SU-DHL-6 (cell line): ENCODE data around the gene DSTYK.

ENCODE experiments used
- H2AFZ ChIP-seq: fragments of 200-600 bp; sonication (generic); 2 replicates; pipeline ENCODE4 v1.6.1; 2014; ENCODE audit warnings: low read depth, mild to moderate bottlenecking, moderate library complexity, mixed read lengths, antibody characterized with exemption, low read length; ENCODE audit not compliant: severe bottlenecking
- H3F3A ChIP-seq: fragments of 200-600 bp; shearing (Covaris generic); 2 replicates; pipeline ENCODE4 v1.6.0; 2016; ENCODE audit warnings: antibody characterized with exemption, mild to moderate bottlenecking; ENCODE audit not compliant: insufficient read depth
- H3K27ac ChIP-seq: fragments of 200-600 bp; sonication (generic); 2 replicates; pipeline ENCODE4 v1.5.1; 2016; ENCODE audit warnings: low read depth, mild to moderate bottlenecking, low read length, moderate library complexity, mixed read lengths
- H3K27me3 ChIP-seq: fragments of 200-600 bp; sonication (generic), shearing (Covaris generic); 2 replicates; pipeline ENCODE4 v1.6.0; 2014; ENCODE audit warnings: mild to moderate bottlenecking, low read length
- H3K36me3 ChIP-seq: fragments of 200-600 bp; sonication (generic); 2 replicates; pipeline ENCODE4 v1.6.1; 2014; ENCODE audit warnings: mild to moderate bottlenecking, low read length, mixed read lengths
- H3K4me2 ChIP-seq: fragments of 300-600, 200-600 bp; shearing (Covaris generic), sonication (generic); 2 replicates; pipeline ENCODE4 v1.6.0; 2014; ENCODE audit warnings: low read length, low read depth, mild to moderate bottlenecking; ENCODE audit not compliant: poor library complexity, severe bottlenecking
- H3K4me3 ChIP-seq: fragments of 200-600 bp; sonication (generic); 2 replicates; pipeline ENCODE4 v1.5.1; 2014; ENCODE audit warnings: antibody characterized with exemption, low read length, mild to moderate bottlenecking, mixed read lengths; ENCODE audit not compliant: insufficient read depth, poor library complexity, severe bottlenecking
- H3K79me2 ChIP-seq: fragments of 200-600 bp; sonication (generic); 2 replicates; pipeline ENCODE4 v1.6.1; 2014; ENCODE audit warnings: mild to moderate bottlenecking, low read length, moderate library complexity; ENCODE audit not compliant: insufficient read depth
- H3K9ac ChIP-seq: fragments of 200-600 bp; sonication (generic); 2 replicates; pipeline ENCODE4 v1.7.0; 2014; ENCODE audit warnings: mild to moderate bottlenecking, low read length
- H3K9me2 ChIP-seq: fragments of 200-600 bp; sonication (generic); replicated peaks from 2 replicates; pipeline ENCODE4 v1.6.1; 2014; ENCODE audit warnings: low read length; ENCODE audit not compliant: insufficient read depth
- H3K9me3 ChIP-seq: fragments of 200-600 bp; sonication (generic); 2 replicates; pipeline ENCODE4 v1.6.1; 2014; ENCODE audit warnings: low read length, mixed read lengths; ENCODE audit not compliant: insufficient read depth
- H4K20me1 ChIP-seq: fragments of 200-600 bp; sonication (generic); 2 replicates; pipeline ENCODE4 v1.6.1; 2014; ENCODE audit warnings: low read depth, mild to moderate bottlenecking, antibody characterized with exemption, low read length, moderate library complexity, mixed read lengths
- CTCF ChIP-seq: fragments of 200-600 bp; sonication (generic); IDR thresholded peaks from one replicate; pipeline ENCODE4 v1.5.1; 2017; ENCODE audit warnings: antibody characterized with exemption, mild to moderate bottlenecking, low read length, moderate library complexity; ENCODE audit not compliant: insufficient read depth, poor library complexity, severe bottlenecking
- EZH2phosphoT487 ChIP-seq: fragments of 200-600 bp; sonication (generic), shearing (Covaris generic); conservative IDR thresholded peaks from 2 replicates; pipeline ENCODE4 v1.6.1; 2018; ENCODE audit warnings: mild to moderate bottlenecking, antibody characterized with exemption, low read length, moderate library complexity, mixed read lengths

The DSTYK gene

GRCh38 chr1:205129447-205130029, 82.0 kb downstream of the DSTYK start:
- Histone ChIP-seq H3K27ac (no peak overlapping the region), H3K9me2 (no peaks in the 10 kb centered on the region), H4K20me1 (no peaks in the 10 kb centered on the region), H3K36me3 (no peaks in the 10 kb centered on the region), H3K9ac (no peak overlapping the region), H3F3A (0 out of 2 replicates have a peak, but pooled peaks cover 6% of the 10 kb centered on the region), H3K4me2 (no peak overlapping the region), H3K27me3 (no peaks in the 10 kb centered on the region), H2AFZ (no peak overlapping the region), H3K4me3 (no peak overlapping the region), H3K9me3 (no peaks in the 10 kb centered on the region), H3K79me2 (no peaks in the 10 kb centered on the region)
- no peak for TF ChIP-seq CTCF
- no peak for TF ChIP-seq EZH2phosphoT487

- no peaks in the 10 kb centered on the region for H3K79me2 ChIP-seq
- 0 out of 2 replicates have a peak, but pooled peaks cover 7% of the 10 kb centered on the region for H3F3A ChIP-seq
- no peaks in the 10 kb centered on the region for H3K36me3 ChIP-seq
- H3K9ac ChIP-seq: no peak overlapping the region
- H3K9me2 ChIP-seq: no peaks in the 10 kb centered on the region
- no peak overlapping the region for H2AFZ ChIP-seq
- no peaks in the 10 kb centered on the region for H4K20me1 ChIP-seq
- TF ChIP-seq CTCF: no peak
- TF ChIP-seq EZH2phosphoT487: no peak
- H3K9me3 ChIP-seq: no peaks in the 10 kb centered on the region
- H3K4me2 ChIP-seq: no peak overlapping the region
- H3K4me3 ChIP-seq: no peak overlapping the region
- no peaks in the 10 kb centered on the region for H3K27me3 ChIP-seq
- no peak overlapping the region for H3K27ac ChIP-seq
Measured at GRCh38 chr1:205128050-205128449, 83.5 kb downstream of the DSTYK start.

GRCh38 chr1:205127646-205128045, 83.9 kb downstream of the DSTYK start:
- Histone ChIP-seq H3K9me2 (no peaks in the 10 kb centered on the region), H3K79me2 (no peaks in the 10 kb centered on the region), H3K4me2 (no peak overlapping the region), H3K9me3 (no peaks in the 10 kb centered on the region), H3K27ac (no peak overlapping the region), H3F3A (0 out of 2 replicates have a peak, but pooled peaks cover 7% of the 10 kb centered on the region), H3K4me3 (no peak overlapping the region), H3K9ac (no peak overlapping the region), H3K27me3 (no peaks in the 10 kb centered on the region), H3K36me3 (no peaks in the 10 kb centered on the region), H4K20me1 (no peaks in the 10 kb centered on the region), H2AFZ (no peak overlapping the region)
- no peak for TF ChIP-seq CTCF
- TF ChIP-seq EZH2phosphoT487: no peak
